Measurements from ENCODE around the gene RIPOR1.
"Not testable (repeated sequence)": the region's sequence is repeated elsewhere in the genome, so short reads cannot be mapped to it uniquely, and the experiment has no call there.

- TF ChIP-seq, protein P1, sequence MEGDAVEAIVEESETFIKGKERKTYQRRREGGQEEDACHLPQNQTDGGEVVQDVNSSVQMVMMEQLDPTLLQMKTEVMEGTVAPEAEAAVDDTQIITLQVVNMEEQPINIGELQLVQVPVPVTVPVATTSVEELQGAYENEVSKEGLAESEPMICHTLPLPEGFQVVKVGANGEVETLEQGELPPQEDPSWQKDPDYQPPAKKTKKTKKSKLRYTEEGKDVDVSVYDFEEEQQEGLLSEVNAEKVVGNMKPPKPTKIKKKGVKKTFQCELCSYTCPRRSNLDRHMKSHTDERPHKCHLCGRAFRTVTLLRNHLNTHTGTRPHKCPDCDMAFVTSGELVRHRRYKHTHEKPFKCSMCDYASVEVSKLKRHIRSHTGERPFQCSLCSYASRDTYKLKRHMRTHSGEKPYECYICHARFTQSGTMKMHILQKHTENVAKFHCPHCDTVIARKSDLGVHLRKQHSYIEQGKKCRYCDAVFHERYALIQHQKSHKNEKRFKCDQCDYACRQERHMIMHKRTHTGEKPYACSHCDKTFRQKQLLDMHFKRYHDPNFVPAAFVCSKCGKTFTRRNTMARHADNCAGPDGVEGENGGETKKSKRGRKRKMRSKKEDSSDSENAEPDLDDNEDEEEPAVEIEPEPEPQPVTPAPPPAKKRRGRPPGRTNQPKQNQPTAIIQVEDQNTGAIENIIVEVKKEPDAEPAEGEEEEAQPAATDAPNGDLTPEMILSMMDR (IDR thresholded peaks at IDR 0.05) = not testable (repeated sequence)
- TF ChIP-seq EP300 (IDR thresholded peaks at IDR 0.05) = not testable (repeated sequence)
Observed at GRCh38 chr16:67513892-67514291, 14.7 kb upstream of the RIPOR1 start.

Data from esophagus muscularis mucosa (tissue), 3 donors.